ENCODE results near the gene KSR1.

GRCh38 chr17:27552276-27552732 is 96.1 kb downstream of the KSR1 start:
- TF ChIP-seq CTCF (IDR thresholded peaks at IDR 0.05) (no peak), POLR2A (IDR thresholded peaks at IDR 0.05) (no peak), POLR2AphosphoS5 (IDR thresholded peaks at IDR 0.05) (no peak)

All from breast epithelium (tissue), 3 donors.